Measurements from ENCODE around the gene ANKRD39. TPM values are rescaled to one million over a fixed set of nuclear protein-coding genes. Genes with fewer than 3 reads are reported as not detected.

ANKRD39 gene
- total and polyA plus RNA-seq, 10 of the 15 experiments (the other 5 are each of a cell fraction or from before 2014, with no cell fraction given): 7.4 to 36.2 (median 23.7) TPM

- TF ChIP-seq SKIL (IDR thresholded peaks at IDR 0.05; ENCODE audit: low read depth, poor library complexity, severe bottlenecking): no peak
Observed at GRCh38 chr2:96895746-96896651, 38.2 kb upstream of the ANKRD39 start (continued).

- no peaks in the 10 kb centered on the region for H3K4me1 ChIP-seq (ENCODE audit: control insufficient read depth, insufficient read depth, low read length)
- SMC1A ChIA-PET (ENCODE audit: uncharacterized antibody, unreplicated experiment): no interaction called here
- H2AFZ ChIP-seq (ENCODE audit: control insufficient read depth, low read depth, low read length): no peak overlapping the region
- intact Hi-C loops (cut with micrococcal nuclease; ENCODE audit: unreplicated experiment): no loop called here
- H3K79me2 ChIP-seq (ENCODE audit: control insufficient read depth, insufficient read depth, low read length): no peaks in the 10 kb centered on the region
- no peaks in the 10 kb centered on the region for H4K20me1 ChIP-seq (ENCODE audit: control insufficient read depth, insufficient read depth)
- POLR2A ChIA-PET: no interaction called here
- FAIRE-seq (no peak), ATAC-seq (no peak), DNase-seq (ENCODE audit: low read depth, low spot score) (no peak)
- CTCF ChIA-PET: interaction anchor here (1.1 to 1.3 kb wide), 2 partner anchors 37 to 55 kb away, joined by 3 to 4 read pairs; no protein-coding TSS in a partner anchor
- BruUV-seq (replicated peaks): no TSS peak
- in situ Hi-C loops (cut with MboI): no loop called here
- 42% methylated on average over 10 of the region's 10 CpGs for WGBS (ENCODE audit: insufficient coverage, insufficient replicate concordance, low lambda C conversion rate, missing lambda C conversion rate)
- RAD21 ChIA-PET (ENCODE audit: unreplicated experiment): interaction anchor here (0.9 kb wide), 1 partner anchor 37 kb away, joined by 3 read pairs; the partner anchor contains the start of gene ANKRD39
- no peak overlapping the region for H3K4me2 ChIP-seq (ENCODE audit: control insufficient read depth, insufficient read depth)
- H3K27ac ChIP-seq (ENCODE audit: control insufficient read depth, insufficient read depth): no peak overlapping the region
- no peaks in the 10 kb centered on the region for H3K36me3 ChIP-seq (ENCODE audit: control insufficient read depth in 2 of 2, insufficient read depth in 2 of 2, low read length in 1 of 2)
- no peak overlapping the region for H3K4me3 ChIP-seq
- no peaks in the 10 kb centered on the region for H3K9me3 ChIP-seq (replicated peaks; ENCODE audit: control insufficient read depth, insufficient read depth, low read length)
- H3K9ac ChIP-seq (ENCODE audit: control insufficient read depth, insufficient read depth, low read length): no peak overlapping the region
- H3K27me3 ChIP-seq (replicated peaks in 1 of 2; ENCODE audit: control insufficient read depth in 2 of 2, insufficient read depth in 2 of 2, low read length in 1 of 2): no peaks in the 10 kb centered on the region; a peak in 1 of 4 replicates
- TF ChIP-seq CREM (IDR thresholded peaks at IDR 0.05; ENCODE audit: low read depth) (no peak), PAX8 (IDR thresholded peaks at IDR 0.05) (no peak), SKIL (IDR thresholded peaks at IDR 0.05; ENCODE audit: low read depth, poor library complexity, severe bottlenecking) (no peak), SREBF1 (IDR thresholded peaks at IDR 0.05; ENCODE audit: low read length) (no peak), SPI1 (IDR thresholded peaks at IDR 0.05; ENCODE audit: borderline replicate concordance, insufficient read depth, low read depth, low read length) (no peak), SMC3 (IDR thresholded peaks at IDR 0.05; ENCODE audit: borderline replicate concordance, low read length) (no peak), USF2 (IDR thresholded peaks at IDR 0.05; ENCODE audit: borderline replicate concordance, low read depth, low read length) (no peak), LARP7 (IDR thresholded peaks at IDR 0.05) (no peak), NR2C1 (IDR thresholded peaks at IDR 0.05) (no peak), BMI1 (IDR thresholded peaks at IDR 0.05; ENCODE audit: borderline replicate concordance) (no peak), E2F8 (IDR thresholded peaks at IDR 0.05; ENCODE audit: low read depth, partially characterized antibody) (no peak), SIN3A (IDR thresholded peaks at IDR 0.05; ENCODE audit: low read depth, low read length) (no peak)
Observed at GRCh38 chr2:96895032-96895745, 37.4 kb upstream of the ANKRD39 start.

Measured in GM12878 (cell line).